Psoas muscle (tissue), 8 donors: Measurements from ENCODE around the gene LINGO1. TPM values are rescaled to one million over a fixed set of nuclear protein-coding genes. Genes with fewer than 3 reads are reported as not detected.

Experiments used
- ATAC-seq, 4 donors: fragments of 200-7000 bp; cut with Tn5 transposase; one replicate each; pipeline ENCODE4 v1.9.1; 2020; ENCODE audit warnings: moderate library complexity in 3 of 4, mild to moderate bottlenecking in 2 of 4
- DNase-seq, 2 donors: peaks; one replicate each; pipeline ENCODE4 v3.0.0-alpha.2; 2020
- H3K27ac ChIP-seq: fragments of 200-600 bp; one replicate; pipeline ENCODE4 v1.8.0; 2022
- H3K27me3 ChIP-seq, 3 donors: fragments of 200-600 bp in 1 of 3; one replicate each; pipeline versions ENCODE4 v1.6.1 to v1.8.0; 2013 to 2022; ENCODE audit warnings: low read length in 2 of 3, mild to moderate bottlenecking in 2 of 3, moderate library complexity in 1 of 3; ENCODE audit not compliant: insufficient read depth in 3 of 3
- H3K36me3 ChIP-seq, 2 donors: fragments of 200-600 bp in 1 of 2; one replicate each; pipeline versions ENCODE4 v1.6.1 to v1.8.0; 2013 to 2022; ENCODE audit warnings: low read depth in 1 of 2, mild to moderate bottlenecking in 1 of 2, moderate library complexity in 1 of 2; ENCODE audit not compliant: insufficient read depth in 1 of 2
- H3K4me1 ChIP-seq: fragments of 200-600 bp; one replicate; pipeline ENCODE4 v1.8.0; 2022
- H3K4me3 ChIP-seq: fragments of 200-600 bp; one replicate; pipeline ENCODE4 v1.8.0; 2022; ENCODE audit warnings: mild to moderate bottlenecking
- H3K9me3 ChIP-seq: fragments of 200-600 bp; one replicate; pipeline ENCODE4 v1.8.0; 2022
- CTCF ChIP-seq: fragments of 200-600 bp; IDR thresholded peaks from one replicate; pipeline ENCODE4 v1.8.0; 2022; ENCODE audit warnings: antibody characterized with exemption
- WGBS, 3 donors: extraction: QIAGEN DNeasy Blood & Tissue Kit; methylation state at CpG; one replicate each; pipeline versions ENCODE4 v1.1.6 to v1.1.7; 2013; 5-methylcytosine and 5-hydroxymethylcytosine counted together
- intact Hi-C, 2 donors: fragments of 100-400 bp; cut with DNase I; formaldehyde crosslinking; loops; one replicate each; pipeline versions ENCODE4 v1.11.0 to v1.14.2; 2022
- polyA plus RNA-seq, 3 donors: library from polyadenylated mRNA; stranded (reverse); fragments of 200-250 nt; gene quantifications; one replicate each; pipeline ENCODE4 v1.2.3, GENCODE V29; 2013
- total RNA-seq, 4 donors: library from RNA; stranded (reverse); fragmentation: NEBNext Ultra II Directional in 2 of 4; extraction: Animal tissue kit (Norgen Biotek cat#: 25700) in 2 of 4; gene quantifications; one replicate each; pipeline versions ENCODE4 v1.2.1 to v1.2.4, GENCODE V29; 2021 to 2023
- donor health status: healthy with polysubstance abuse.
- donor health status: DM: no; HTN: no; CAD: no; lungs with moderate emphysema.
- donor health status: Bipolar disorder and iron deficiency.
- donor health status: healthy.
- donor health status: DM: yes; HTN: yes; CAD: no.
- donor health status: DM: no; HTN: no; CAD: no.
- donor health status: DM: no; HTN: no; CAD: no.
- donor health status: DM: yes; HTN: yes; CAD: no.

LINGO1 gene
- total and polyA plus RNA-seq, 7 donors = 0.25 to 0.62 (median 0.43) TPM

- H3K27me3 ChIP-seq = peaks cover 0 to 46% (median 17%) of the 10 kb centered on the region in 3 donors
- DNase-seq (no peak), ATAC-seq (no peak)
- no peaks in the 10 kb centered on the region for H3K9me3 ChIP-seq
- WGBS, 3 donors = 79 to 83% (median 79%) methylated on average over 8 of the region's 8 CpGs
- H3K27ac ChIP-seq = no peak overlapping the region
- intact Hi-C loops = loop anchor here in 1 of 2 donors (10.0 kb wide), 1 partner anchor 525 kb away; no protein-coding TSS in a partner anchor
- no peak for TF ChIP-seq CTCF
- peaks cover 4% of the 10 kb centered on the region for H3K4me1 ChIP-seq
- no peak overlapping the region for H3K4me3 ChIP-seq
- H3K36me3 ChIP-seq = no peaks in the 10 kb centered on the region
These were observed 3.4 kb downstream of the LINGO1 start for GRCh38 chr15:77629070-77630030.

GRCh38 chr15:77628010-77628409, 4.7 kb downstream of the LINGO1 start:
- ATAC-seq = no peak
- Histone ChIP-seq H3K9me3 (no peaks in the 10 kb centered on the region), H3K4me1 (peaks cover 4% of the 10 kb centered on the region), H3K27ac (no peak overlapping the region), H3K4me3 (no peak overlapping the region), H3K36me3 (no peaks in the 10 kb centered on the region), H3K27me3 (peaks cover 0 to 32% (median 17%) of the 10 kb centered on the region in 3 donors)
- no peak for DNase-seq
- intact Hi-C loops = no loop called here
- no peak for TF ChIP-seq CTCF
- WGBS, 3 donors = 89 to 95% (median 90%) methylated on average over 2 of the region's 2 CpGs

DNA sequence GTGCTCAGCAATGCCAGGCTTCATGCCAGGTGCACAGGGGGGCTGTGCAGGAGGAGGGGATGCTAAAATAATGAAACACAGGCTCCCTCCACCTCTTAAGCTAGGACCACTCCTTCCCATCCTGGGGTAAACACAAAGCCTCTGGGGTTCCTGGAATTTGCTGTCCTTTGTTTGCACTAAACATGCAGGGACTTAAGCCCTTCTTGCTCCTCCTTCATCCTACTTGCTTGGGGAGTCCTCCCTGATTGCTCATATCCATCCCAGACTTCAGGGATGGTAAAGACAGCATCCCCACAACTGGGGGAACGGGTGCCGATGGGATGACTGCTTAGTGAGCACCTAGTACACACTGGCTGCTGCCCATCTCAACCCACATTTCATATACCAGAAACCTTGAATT, 5.1 kb downstream of the LINGO1 start:
- intact Hi-C loops = no loop called here
- 98 to 100% (median 99%) methylated on average over 2 of the region's 2 CpGs for WGBS, 3 donors

GRCh38 chr15:77627067-77627466, 5.6 kb downstream of the LINGO1 start:
- H3K9me3 ChIP-seq = no peaks in the 10 kb centered on the region
- H3K27me3 ChIP-seq = peaks cover 0 to 28% (median 17%) of the 10 kb centered on the region in 3 donors
- no peak overlapping the region for H3K27ac ChIP-seq
- H3K36me3 ChIP-seq = no peaks in the 10 kb centered on the region
- DNase-seq (no peak), ATAC-seq (no peak)
- intact Hi-C loops = no loop called here
- 76 to 81% (median 80%) methylated on average over 11 to 12 of the region's 12 CpGs for WGBS, 3 donors
- no peak for TF ChIP-seq CTCF
- H3K4me3 ChIP-seq = no peak overlapping the region
- H3K4me1 ChIP-seq = peaks cover 3% of the 10 kb centered on the region

More for the DNA sequence above, 5.1 kb downstream of the LINGO1 start:
- no peak for TF ChIP-seq CTCF
- DNase-seq = no peak
- Histone ChIP-seq H3K36me3 (no peaks in the 10 kb centered on the region), H3K4me3 (no peak overlapping the region), H3K4me1 (peaks cover 4% of the 10 kb centered on the region), H3K27ac (no peak overlapping the region), H3K9me3 (no peaks in the 10 kb centered on the region), H3K27me3 (peaks cover 0 to 30% (median 17%) of the 10 kb centered on the region in 3 donors)
- ATAC-seq = no peak
